K562 (cell line): ENCODE measurements around the gene KCNN4. TPM values are rescaled to one million over a fixed set of nuclear protein-coding genes. Genes with fewer than 3 reads are reported as not detected.

Experiments used
- BRF1 ChIP-seq: IDR thresholded peaks from 3 replicates; pipeline ENCODE4 v1.6.1; 2011; ENCODE audit warnings: borderline replicate concordance, mild to moderate bottlenecking; ENCODE audit not compliant: insufficient read length; ENCODE audit errors: extremely low read depth
- DNMT1 ChIP-seq: fragments of 450-650 bp; IDR thresholded peaks from 2 replicates; pipeline ENCODE4 v1.6.1; 2016; ENCODE audit warnings: antibody characterized with exemption, mild to moderate bottlenecking
- ESRRB ChIP-seq: fragments of 250-450 bp; sonication (Bioruptor Pico); IDR thresholded peaks from 2 replicates; pipeline ENCODE4 v1.5.0; 2020; ENCODE audit warnings: mild to moderate bottlenecking, moderate library complexity, borderline replicate concordance
- ETV6 ChIP-seq, 3 experiments: fragments of 150-350 bp in 1 of 3; sonication (generic) in 1 of 3; formaldehyde crosslinking in 1 of 3; IDR thresholded peaks; 2 replicates each; pipeline versions ENCODE4 v1.6.1 to v1.8.0; 2014 to 2022; ENCODE audit warnings: borderline replicate concordance in 2 of 3, low read depth in 2 of 3, antibody characterized with exemption in 1 of 3, low read length in 1 of 3, mild to moderate bottlenecking in 1 of 3, missing genetic modification reagents in 1 of 3
- RAD51 ChIP-seq: fragments of 450-650 bp; IDR thresholded peaks from 2 replicates; pipeline ENCODE4 v1.7.1; 2016; ENCODE audit warnings: low read depth, mild to moderate bottlenecking, borderline replicate concordance
- TAF9B ChIP-seq: fragments of 450-650 bp; IDR thresholded peaks from 2 replicates; pipeline ENCODE4 v1.6.1; 2018; ENCODE audit warnings: mild to moderate bottlenecking; ENCODE audit not compliant: partially characterized antibody
- ZNF175 ChIP-seq: fragments of 200-800 bp; sonication (Bioruptor generic); IDR thresholded peaks from 2 replicates; pipeline ENCODE4 v1.6.1; 2016; ENCODE audit warnings: low read depth, mild to moderate bottlenecking, missing genetic modification characterization, missing compliant biosample characterization
- ZNF655 ChIP-seq: fragments of 250-450 bp; sonication (Bioruptor Pico); IDR thresholded peaks from 2 replicates; pipeline ENCODE4 v1.5.0; 2021
- polyA plus RNA-seq, 8 experiments: library from polyadenylated mRNA; depleted of rRNA in 4 of 8; stranded (reverse) in 5 of 8; unstranded in 3 of 8; fragments of >200 nt; fragmentation: Nextera tagmentation in 2 of 8; fragmentation: Illumina TruSeq in 1 of 8; extraction: Ambion mirVana in 2 of 8; extraction: Trizol in 1 of 8; gene quantifications; 2 replicates each; pipeline versions ENCODE4 v1.2.1 to v1.2.3, GENCODE V29; 2011 to 2014; ENCODE audit warnings: inconsistent platforms in 1 of 8, missing spikeins in 1 of 8
- total RNA-seq, 7 experiments: library from RNA; depleted of rRNA in 6 of 7; stranded (reverse); fragments of >200 nt in 6 of 7; fragmentation: Illumina TruSeq in 2 of 7; extraction: Trizol in 2 of 7; gene quantifications; 2 replicates each; pipeline versions ENCODE4 v1.2.1 to v1.2.3, GENCODE V29; 2011 to 2021; ENCODE audit warnings: low replicate concordance in 1 of 7
- TF ChIP-seq, protein P1 (sequence below), 2 experiments: IDR thresholded peaks; 2 replicates each; pipeline ENCODE4 v1.6.1; 2011; ENCODE audit warnings: borderline replicate concordance in 1 of 2, control low read depth in 1 of 2, low read depth in 1 of 2, low read length in 1 of 2, mild to moderate bottlenecking in 1 of 2, mixed read lengths in 1 of 2, moderate library complexity in 1 of 2; ENCODE audit not compliant: insufficient read depth in 1 of 2, insufficient read length in 1 of 2, poor library complexity in 1 of 2, severe bottlenecking in 1 of 2; ENCODE audit errors: extremely low read depth in 1 of 2
- TF ChIP-seq, protein P2 (sequence below): sonication (generic); formaldehyde crosslinking; IDR thresholded peaks from 2 replicates; pipeline ENCODE4 v1.8.0; 2022; ENCODE audit warnings: missing genetic modification reagents, mild to moderate bottlenecking, borderline replicate concordance
- TF ChIP-seq, protein P3 (sequence below): fragments of 450-650 bp; formaldehyde crosslinking; IDR thresholded peaks from 2 replicates; pipeline ENCODE4 v1.4.0; 2020; ENCODE audit warnings: mild to moderate bottlenecking, mixed read lengths
- TF ChIP-seq, protein P4 (sequence below): fragments of 250-450 bp; sonication (Bioruptor Pico); IDR thresholded peaks from 2 replicates; pipeline ENCODE4 v1.4.0; 2020; ENCODE audit warnings: mild to moderate bottlenecking, moderate library complexity

Gene KCNN4
- total and polyA plus RNA-seq, 9 of the 15 experiments (the other 6 are each of a cell fraction or from before 2014, with no cell fraction given), result 0.53 to 37.7 (median 25.9) TPM

DNA sequence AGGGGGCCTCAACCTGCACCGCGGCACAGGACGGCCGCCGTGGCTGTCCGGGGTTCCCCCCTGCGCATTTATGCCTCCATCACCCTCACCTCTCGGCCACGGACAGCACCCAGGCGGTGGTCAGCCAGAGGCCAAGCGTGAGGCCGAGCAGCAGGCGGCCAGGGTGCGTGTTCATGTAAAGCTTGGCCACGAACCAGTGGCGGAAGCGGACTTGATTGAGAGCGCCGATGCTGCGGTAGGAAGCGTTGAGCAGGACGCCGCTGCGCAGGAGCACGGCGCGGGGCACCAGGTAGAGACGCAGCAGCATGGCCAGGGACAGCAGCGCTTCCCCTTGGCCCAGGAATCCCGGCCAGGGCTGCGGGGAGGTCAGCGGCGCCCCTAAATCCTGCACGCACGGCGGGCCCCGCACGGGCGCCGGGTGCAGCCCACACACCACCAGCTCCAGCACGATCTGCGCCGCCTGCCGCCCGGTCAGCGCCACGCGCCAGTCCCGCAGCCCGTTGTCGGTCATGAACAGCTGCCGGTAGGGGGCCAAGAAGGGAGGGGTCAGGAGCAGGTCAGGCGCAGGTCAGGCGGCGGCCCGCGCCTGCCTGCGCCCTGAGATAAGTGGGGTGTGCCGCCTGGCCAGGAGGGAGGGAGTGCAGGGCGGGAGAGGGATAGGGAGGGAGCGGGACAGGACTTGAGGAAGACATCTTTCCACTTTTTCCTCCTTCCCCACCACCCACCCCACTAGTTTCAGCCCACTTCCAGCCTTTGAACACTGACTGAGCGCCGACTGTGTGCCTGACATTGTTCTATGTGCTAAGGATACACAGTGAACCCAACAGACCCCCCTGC, 6.5 kb downstream of the KCNN4 start (continued):
- TF ChIP-seq, protein P1, sequence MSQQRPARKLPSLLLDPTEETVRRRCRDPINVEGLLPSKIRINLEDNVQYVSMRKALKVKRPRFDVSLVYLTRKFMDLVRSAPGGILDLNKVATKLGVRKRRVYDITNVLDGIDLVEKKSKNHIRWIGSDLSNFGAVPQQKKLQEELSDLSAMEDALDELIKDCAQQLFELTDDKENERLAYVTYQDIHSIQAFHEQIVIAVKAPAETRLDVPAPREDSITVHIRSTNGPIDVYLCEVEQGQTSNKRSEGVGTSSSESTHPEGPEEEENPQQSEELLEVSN (IDR thresholded peaks at IDR 0.05; ENCODE audit: borderline replicate concordance in 1 of 2, extremely low read depth in 1 of 2, insufficient read depth in 1 of 2, insufficient read length in 1 of 2, low read depth in 1 of 2, low read length in 1 of 2, poor library complexity in 1 of 2, severe bottlenecking in 1 of 2), result peak; percentile 85 to 86
- TF ChIP-seq DNMT1, result no peak
- no peak for TF ChIP-seq BRF1
- TF ChIP-seq, protein P2, sequence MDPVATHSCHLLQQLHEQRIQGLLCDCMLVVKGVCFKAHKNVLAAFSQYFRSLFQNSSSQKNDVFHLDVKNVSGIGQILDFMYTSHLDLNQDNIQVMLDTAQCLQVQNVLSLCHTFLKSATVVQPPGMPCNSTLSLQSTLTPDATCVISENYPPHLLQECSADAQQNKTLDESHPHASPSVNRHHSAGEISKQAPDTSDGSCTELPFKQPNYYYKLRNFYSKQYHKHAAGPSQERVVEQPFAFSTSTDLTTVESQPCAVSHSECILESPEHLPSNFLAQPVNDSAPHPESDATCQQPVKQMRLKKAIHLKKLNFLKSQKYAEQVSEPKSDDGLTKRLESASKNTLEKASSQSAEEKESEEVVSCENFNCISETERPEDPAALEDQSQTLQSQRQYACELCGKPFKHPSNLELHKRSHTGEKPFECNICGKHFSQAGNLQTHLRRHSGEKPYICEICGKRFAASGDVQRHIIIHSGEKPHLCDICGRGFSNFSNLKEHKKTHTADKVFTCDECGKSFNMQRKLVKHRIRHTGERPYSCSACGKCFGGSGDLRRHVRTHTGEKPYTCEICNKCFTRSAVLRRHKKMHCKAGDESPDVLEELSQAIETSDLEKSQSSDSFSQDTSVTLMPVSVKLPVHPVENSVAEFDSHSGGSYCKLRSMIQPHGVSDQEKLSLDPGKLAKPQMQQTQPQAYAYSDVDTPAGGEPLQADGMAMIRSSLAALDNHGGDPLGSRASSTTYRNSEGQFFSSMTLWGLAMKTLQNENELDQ (CRISPR knock-in tag), result no peak
- peak; percentile 56; the same call in 1 of the 2 replicates for TF ChIP-seq RAD51
- TF ChIP-seq, protein P3, sequence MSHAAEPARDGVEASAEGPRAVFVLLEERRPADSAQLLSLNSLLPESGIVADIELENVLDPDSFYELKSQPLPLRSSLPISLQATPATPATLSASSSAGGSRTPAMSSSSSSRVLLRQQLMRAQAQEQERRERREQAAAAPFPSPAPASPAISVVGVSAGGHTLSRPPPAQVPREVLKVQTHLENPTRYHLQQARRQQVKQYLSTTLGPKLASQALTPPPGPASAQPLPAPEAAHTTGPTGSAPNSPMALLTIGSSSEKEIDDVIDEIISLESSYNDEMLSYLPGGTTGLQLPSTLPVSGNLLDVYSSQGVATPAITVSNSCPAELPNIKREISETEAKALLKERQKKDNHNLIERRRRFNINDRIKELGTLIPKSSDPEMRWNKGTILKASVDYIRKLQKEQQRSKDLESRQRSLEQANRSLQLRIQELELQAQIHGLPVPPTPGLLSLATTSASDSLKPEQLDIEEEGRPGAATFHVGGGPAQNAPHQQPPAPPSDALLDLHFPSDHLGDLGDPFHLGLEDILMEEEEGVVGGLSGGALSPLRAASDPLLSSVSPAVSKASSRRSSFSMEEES (CRISPR knock-in tag), result peak; percentile 48; the same call in 1 of the 2 replicates
- TF ChIP-seq ZNF175, result peak; percentile 89
- TF ChIP-seq, protein P4, sequence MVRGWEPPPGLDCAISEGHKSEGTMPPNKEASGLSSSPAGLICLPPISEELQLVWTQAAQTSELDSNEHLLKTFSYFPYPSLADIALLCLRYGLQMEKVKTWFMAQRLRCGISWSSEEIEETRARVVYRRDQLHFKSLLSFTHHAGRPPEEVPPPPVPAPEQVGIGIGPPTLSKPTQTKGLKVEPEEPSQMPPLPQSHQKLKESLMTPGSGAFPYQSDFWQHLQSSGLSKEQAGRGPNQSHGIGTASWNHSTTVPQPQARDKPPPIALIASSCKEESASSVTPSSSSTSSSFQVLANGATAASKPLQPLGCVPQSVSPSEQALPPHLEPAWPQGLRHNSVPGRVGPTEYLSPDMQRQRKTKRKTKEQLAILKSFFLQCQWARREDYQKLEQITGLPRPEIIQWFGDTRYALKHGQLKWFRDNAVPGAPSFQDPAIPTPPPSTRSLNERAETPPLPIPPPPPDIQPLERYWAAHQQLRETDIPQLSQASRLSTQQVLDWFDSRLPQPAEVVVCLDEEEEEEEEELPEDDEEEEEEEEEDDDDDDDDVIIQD (CRISPR knock-in tag), result no peak
- TF ChIP-seq ESRRB (CRISPR knock-in tag), result no peak
- TF ChIP-seq ZNF655 (CRISPR knock-in tag), result no peak
- TF ChIP-seq TAF9B, result peak; percentile 71
- TF ChIP-seq ETV6 (IDR thresholded peaks at IDR 0.05; ENCODE audit: borderline replicate concordance in 1 of 2, low read depth in 2 of 2, low read length in 1 of 2), result peak in 1 of 2 experiments; percentile 35; a peak in 1 of 4 replicates
- TF ChIP-seq ETV6 (CRISPR knock-in tag; IDR thresholded peaks at IDR 0.05; ENCODE audit: borderline replicate concordance), result peak; percentile 67; the same call in 1 of the 2 replicates
